ENCODE measurements around the gene MICU1.

Gene MICU1

DNA sequence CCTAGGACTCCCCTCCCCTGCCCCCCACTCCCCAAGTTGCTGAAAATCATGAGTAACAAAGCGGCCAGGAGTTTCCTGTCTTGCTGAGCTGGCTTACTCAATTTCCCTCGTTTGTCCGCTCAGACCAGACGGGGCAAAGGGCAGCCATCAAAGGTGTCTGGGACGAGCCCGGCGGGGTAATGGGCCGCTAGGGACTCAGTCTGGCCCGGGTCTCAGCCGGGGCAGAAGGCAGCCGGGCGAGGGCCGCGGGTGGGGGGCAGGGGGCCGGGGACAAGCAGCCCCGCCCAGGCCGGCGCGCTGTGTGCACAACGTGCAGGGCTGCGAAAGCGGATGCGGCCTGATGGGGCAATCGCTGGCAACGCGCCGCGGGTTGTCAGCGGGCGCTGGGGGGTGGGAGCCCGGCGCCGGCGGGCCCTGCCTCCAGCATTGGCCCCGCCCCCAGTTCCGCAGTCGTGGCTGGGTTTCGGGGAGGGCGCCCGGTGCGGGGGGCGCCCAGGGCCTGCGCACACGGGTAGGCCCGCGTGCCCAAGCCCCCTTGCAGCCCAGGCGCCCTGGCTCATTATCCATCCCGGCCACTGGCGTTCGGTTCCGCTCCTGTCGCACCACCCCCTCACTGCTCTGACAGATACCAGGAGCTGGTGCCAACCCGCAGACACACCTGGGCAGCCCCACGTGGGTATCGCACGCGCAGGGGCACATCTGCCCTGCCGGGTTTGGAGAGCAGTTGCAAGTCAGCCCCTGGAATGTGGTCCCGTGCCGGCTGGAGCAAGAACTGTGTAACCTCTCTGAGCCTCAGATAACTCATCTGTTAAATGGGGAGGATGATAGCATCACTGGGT, 306.2 kb downstream of the MICU1 start:
- Histone ChIP-seq H3K27ac (ENCODE audit: low read depth, low read length) (peak overlapping the region; percentile 96), H4K20me1 (ENCODE audit: low read depth, low read length) (no peaks in the 10 kb centered on the region), H3K9me2 (replicated peaks; ENCODE audit: insufficient read depth, low read length) (no peaks in the 10 kb centered on the region), H3K9ac (ENCODE audit: low read length) (peak overlapping the region; percentile 76), H3F3A (ENCODE audit: insufficient read depth) (peaks cover 31% of the 10 kb centered on the region), H3K79me2 (ENCODE audit: insufficient read depth, low read length) (no peaks in the 10 kb centered on the region), H3K27me3 (ENCODE audit: low read length) (no peaks in the 10 kb centered on the region), H3K4me2 (ENCODE audit: low read depth, low read length, poor library complexity, severe bottlenecking) (peak overlapping the region; percentile 93), H3K9me3 (ENCODE audit: insufficient read depth, low read length) (no peaks in the 10 kb centered on the region), H2AFZ (ENCODE audit: low read depth, low read length, severe bottlenecking) (peak overlapping the region; percentile 49), H3K4me3 (ENCODE audit: insufficient read depth, low read length, poor library complexity, severe bottlenecking) (peak overlapping the region; percentile 59), H3K36me3 (ENCODE audit: low read length) (no peaks in the 10 kb centered on the region)
- TF ChIP-seq, protein P1, sequence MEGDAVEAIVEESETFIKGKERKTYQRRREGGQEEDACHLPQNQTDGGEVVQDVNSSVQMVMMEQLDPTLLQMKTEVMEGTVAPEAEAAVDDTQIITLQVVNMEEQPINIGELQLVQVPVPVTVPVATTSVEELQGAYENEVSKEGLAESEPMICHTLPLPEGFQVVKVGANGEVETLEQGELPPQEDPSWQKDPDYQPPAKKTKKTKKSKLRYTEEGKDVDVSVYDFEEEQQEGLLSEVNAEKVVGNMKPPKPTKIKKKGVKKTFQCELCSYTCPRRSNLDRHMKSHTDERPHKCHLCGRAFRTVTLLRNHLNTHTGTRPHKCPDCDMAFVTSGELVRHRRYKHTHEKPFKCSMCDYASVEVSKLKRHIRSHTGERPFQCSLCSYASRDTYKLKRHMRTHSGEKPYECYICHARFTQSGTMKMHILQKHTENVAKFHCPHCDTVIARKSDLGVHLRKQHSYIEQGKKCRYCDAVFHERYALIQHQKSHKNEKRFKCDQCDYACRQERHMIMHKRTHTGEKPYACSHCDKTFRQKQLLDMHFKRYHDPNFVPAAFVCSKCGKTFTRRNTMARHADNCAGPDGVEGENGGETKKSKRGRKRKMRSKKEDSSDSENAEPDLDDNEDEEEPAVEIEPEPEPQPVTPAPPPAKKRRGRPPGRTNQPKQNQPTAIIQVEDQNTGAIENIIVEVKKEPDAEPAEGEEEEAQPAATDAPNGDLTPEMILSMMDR (IDR thresholded peaks at IDR 0.05; ENCODE audit: insufficient read depth, low read length, poor library complexity, severe bottlenecking) = no peak
- no peak for TF ChIP-seq EZH2phosphoT487 (conservative IDR thresholded peaks at IDR 0.05; ENCODE audit: low read length)

DNA sequence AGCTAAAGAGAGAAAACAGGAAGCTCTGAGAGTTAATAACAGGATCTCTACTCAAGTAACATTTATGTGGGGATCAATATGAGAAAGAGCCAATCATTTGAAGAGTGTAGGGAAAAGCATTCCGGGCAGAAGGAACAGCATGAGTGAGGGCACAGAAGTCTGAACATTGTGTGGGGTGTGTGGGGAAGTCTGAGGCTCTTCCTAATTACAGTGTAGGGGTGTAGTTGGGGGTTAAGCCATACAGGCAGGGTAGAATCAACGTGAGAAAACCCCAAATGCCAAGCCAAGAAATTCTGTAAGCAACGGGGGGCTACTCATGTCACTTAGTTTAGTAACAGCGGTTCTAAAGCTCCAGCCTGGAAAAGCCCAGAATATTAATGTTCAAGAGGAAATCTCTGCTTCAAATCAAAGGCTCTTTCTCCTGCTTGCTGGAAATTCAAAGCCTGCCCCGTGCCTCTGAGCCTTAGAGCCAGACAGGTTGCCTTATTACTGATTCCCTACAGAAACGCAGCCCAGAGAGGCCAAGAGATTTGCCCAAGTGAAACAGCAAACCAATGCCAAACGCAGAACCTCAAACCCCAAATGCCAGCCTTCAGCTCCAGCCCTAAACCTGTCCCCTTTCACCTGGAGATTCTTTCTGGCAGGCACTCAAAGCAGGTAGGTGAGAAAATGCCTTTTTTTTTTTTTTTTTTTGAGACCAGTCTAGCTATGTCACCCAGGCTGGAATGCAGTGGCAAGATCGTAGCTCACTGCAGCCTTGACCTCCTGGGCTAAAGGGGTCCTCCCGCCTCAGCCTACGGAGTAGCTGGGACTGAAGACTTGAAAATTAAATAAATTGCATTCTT, 307.2 kb downstream of the MICU1 start:
- H3K27me3 ChIP-seq (ENCODE audit: low read length) = no peaks in the 10 kb centered on the region
- H2AFZ ChIP-seq (ENCODE audit: low read depth, low read length, severe bottlenecking) = no peak overlapping the region

More for the DNA sequence above, 307.2 kb downstream of the MICU1 start:
- Histone ChIP-seq H3K9ac (ENCODE audit: low read length) (peak overlapping the region; percentile 76), H3K9me2 (replicated peaks; ENCODE audit: insufficient read depth, low read length) (no peaks in the 10 kb centered on the region), H3K27ac (ENCODE audit: low read depth, low read length) (peak overlapping the region; percentile 96), H4K20me1 (ENCODE audit: low read depth, low read length) (no peaks in the 10 kb centered on the region), H3F3A (ENCODE audit: insufficient read depth) (peaks cover 31% of the 10 kb centered on the region), H3K36me3 (ENCODE audit: low read length) (no peaks in the 10 kb centered on the region), H3K4me3 (ENCODE audit: insufficient read depth, low read length, poor library complexity, severe bottlenecking) (peak overlapping the region; percentile 59), H3K79me2 (ENCODE audit: insufficient read depth, low read length) (no peaks in the 10 kb centered on the region), H3K9me3 (ENCODE audit: insufficient read depth, low read length) (no peaks in the 10 kb centered on the region), H3K4me2 (ENCODE audit: low read depth, low read length, poor library complexity, severe bottlenecking) (peak overlapping the region; percentile 93)
- TF ChIP-seq, protein P1 (IDR thresholded peaks at IDR 0.05; ENCODE audit: insufficient read depth, low read length, poor library complexity, severe bottlenecking) = no peak
- no peak for TF ChIP-seq EZH2phosphoT487 (conservative IDR thresholded peaks at IDR 0.05; ENCODE audit: low read length)

All from SU-DHL-6 (cell line).